GM21723 (cell line): ENCODE measurements around the gene CD7.

Experiments
- ATAC-seq: cut with Tn5 transposase; IDR thresholded peaks from one replicate; pipeline ENCODE4 v1.9.1; 2021; ENCODE audit warnings: mild to moderate bottlenecking, moderate library complexity; ENCODE audit not compliant: unreplicated experiment

The CD7 gene

DNA sequence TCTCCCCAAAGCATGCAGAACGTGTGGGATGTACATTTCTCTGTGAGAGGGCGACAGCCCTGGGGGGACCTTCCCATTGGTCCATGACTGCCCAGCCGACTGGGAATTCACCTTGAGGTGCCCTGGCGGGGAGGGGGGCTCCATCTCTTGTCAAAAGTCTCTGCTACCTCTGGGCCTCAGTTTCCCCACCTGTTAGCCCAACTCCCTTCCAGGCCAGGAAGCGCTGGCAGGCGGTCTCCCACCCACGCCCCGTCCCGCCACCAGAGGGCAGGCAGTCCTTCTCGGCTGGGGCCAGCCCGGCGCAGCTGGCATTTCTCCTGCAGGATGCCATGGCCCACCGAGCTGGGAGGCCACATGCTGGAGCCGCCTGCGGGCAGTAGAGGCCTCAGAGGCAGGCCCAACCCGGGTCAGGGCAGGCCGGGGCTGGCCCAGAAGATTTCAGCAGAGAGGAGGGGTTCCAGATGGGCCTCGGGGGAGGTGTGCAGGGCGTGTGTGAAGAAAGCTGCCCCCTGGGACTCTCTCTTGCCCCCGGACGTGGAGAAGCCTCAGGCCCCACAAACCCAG, 16.6 kb downstream of the CD7 start:
- no peak for ATAC-seq

GRCh38 chr17:82300228-82300627, 17.2 kb downstream of the CD7 start:
- no peak for ATAC-seq

DNA sequence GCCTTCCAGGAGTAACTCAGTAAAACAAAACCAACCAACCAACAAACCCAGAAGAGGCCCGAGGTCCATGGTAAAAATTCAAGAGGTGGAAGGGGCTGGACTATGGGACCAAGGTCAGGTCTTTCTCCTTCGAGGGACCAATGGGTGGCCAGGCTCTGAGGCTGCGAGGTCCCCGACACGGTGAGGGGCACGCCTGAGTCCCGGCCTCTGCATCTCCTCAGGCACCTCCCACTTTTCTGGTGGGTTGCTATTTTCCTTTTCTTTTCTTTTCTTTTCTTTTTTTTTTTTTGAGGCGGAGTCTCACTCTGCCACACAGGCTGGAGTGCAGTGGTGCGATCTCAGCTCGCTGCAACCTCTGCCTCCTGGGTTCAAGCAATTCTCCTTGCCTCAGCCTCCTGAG, 18.0 kb downstream of the CD7 start:
- ATAC-seq = no peak

DNA sequence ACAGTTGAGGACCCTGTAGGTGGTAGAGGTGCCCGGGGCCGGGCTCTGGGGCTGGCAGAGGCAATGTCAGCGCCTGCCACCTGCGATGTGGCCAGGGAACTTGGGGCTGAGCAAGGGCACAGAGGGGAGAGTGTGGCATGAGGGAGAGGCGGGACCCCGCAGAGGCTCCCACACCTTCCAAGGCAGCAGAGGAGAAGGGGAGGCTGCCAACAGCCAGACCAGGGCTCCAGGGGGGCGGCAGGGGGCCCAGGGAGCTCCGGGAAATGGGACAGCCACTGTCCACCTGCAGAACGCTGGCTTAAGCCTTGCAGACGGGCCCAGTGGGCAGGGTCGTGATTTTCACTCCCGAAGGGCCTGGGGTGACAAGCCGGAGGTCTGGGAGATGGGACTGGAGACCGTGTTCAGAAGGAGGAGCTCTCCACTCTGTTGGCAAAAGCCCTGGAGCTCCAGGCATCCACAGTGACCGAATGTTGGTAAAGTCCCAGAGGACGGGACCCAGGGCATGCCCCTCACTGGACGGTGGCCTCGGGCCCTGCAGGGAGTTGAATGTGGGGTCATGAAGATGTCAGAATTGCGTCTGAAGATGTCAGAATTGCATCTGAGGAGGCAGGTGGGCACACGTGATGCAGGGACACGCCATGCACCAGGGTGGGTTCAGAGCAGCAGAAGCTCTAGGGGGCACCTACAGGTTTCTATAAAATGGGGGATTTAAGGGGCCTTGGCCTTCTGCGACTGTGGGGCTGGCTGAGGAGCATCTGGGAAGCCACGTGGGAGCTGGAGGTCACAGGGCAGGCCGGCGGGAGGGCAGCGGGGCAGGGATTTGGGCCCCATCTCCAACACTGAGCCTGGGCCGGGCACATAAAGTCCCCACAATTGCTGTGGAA, 18.6 kb downstream of the CD7 start:
- ATAC-seq = no peak

- ATAC-seq = peak; percentile 56
Observed at GRCh38 chr17:82297714-82298537, 19.5 kb downstream of the CD7 start.

GRCh38 chr17:82297280-82297713, 20.1 kb downstream of the CD7 start:
- peak; percentile 33 for ATAC-seq

DNA sequence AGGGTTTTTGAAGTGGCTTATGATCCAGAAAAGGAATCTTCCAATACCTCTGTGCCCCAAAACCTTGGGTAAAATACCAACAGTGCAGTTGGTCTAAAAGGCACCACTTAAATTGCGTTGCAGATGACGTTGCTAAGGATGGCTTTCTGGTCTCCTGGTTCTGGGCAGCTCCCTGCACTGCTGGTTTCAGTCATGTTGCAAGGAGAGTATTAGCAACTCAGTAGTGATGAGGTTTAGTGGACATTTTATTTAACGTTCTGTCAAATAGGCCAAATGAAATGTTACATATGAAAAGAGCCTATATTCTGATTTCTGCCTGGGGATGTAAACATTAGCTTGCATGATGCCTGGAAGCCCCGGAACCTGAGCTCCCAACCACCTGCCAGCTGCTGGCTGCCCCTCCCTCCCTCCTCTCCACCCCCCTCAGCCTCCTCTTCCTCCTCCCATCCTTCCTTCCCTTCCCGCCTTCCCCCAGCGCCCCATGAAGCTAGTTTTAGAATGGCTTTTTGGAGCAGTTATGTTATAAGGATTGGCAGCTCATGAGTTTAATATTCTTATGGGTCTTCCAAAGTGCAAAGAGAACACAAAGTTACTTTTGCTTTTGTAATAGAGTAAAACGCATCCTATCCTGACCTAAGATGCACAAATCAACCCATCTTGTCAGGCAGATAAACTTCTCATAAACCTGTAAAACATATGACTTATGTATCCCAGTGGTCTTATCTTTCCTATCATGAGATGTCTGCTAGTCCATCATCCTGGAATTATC, 20.7 kb downstream of the CD7 start:
- no peak for ATAC-seq

- ATAC-seq = no peak
Observed at GRCh38 chr17:82295472-82295814, 22.0 kb downstream of the CD7 start.

DNA sequence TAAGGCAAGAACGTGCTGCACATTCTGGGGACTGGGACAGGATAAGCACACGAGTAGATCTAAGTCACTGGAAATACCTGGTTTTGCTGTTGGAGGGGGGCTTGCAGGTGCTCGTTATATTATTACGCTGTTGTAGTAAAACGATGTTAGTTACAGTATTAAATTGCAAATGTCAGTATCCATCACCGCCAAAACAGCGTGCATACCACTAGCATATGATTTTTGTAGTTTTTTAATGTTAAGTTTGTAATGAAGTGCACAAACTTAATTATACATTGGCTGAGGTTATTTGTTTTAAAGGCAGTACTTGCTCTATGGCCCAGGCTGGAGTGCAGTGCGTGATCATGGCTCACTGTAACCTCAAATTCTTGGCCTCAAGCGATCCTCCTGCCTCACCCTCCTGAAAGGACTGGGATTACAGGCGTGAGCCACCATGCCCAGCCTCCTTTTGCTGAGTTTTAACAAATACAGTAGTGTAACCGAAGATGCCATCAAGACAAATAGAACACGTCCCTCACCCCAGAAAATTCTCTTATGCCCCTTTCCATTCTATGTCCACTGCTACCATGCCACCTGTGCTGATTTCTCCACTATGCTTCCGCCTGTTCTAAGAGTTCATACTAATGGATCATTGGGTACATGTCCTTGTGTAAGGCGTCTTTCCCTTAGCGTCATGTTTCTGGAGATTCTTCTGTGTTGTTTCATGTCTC, 23.2 kb downstream of the CD7 start:
- ATAC-seq = no peak

GRCh38 chr17:82292251-82293154, 24.9 kb downstream of the CD7 start:
- ATAC-seq = peak; percentile 92

DNA sequence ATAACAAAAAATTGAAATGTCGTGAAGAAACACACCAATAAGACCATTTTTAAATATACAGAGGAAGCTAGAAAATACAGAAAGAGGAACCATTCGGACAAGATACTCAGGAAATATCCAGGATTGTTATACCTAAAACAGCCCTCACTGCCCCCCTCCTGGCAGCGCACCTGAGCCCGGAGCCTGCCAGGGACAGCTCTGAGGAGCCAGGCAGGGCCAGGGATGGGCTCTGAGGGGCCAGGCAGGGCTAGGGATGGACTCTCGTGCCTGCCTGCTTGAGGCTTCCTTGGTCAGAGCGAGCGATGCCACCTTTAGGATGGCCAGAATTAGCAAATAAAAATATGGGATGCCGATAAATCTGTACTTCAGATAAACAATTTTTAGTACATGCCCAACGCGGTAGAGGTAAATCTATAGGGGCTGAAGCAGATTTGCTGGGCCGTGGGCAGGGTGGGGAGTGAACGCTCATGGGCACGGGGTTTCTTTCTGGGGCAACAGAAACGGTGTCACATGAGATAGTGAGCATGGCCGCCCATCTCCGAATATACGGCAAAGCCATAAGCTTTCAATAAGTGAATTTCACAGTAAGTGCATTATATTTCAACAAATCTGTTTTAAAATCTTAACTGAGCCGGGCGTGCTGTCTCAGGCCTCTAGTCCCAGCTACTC, 25.7 kb downstream of the CD7 start:
- ATAC-seq = no peak

DNA sequence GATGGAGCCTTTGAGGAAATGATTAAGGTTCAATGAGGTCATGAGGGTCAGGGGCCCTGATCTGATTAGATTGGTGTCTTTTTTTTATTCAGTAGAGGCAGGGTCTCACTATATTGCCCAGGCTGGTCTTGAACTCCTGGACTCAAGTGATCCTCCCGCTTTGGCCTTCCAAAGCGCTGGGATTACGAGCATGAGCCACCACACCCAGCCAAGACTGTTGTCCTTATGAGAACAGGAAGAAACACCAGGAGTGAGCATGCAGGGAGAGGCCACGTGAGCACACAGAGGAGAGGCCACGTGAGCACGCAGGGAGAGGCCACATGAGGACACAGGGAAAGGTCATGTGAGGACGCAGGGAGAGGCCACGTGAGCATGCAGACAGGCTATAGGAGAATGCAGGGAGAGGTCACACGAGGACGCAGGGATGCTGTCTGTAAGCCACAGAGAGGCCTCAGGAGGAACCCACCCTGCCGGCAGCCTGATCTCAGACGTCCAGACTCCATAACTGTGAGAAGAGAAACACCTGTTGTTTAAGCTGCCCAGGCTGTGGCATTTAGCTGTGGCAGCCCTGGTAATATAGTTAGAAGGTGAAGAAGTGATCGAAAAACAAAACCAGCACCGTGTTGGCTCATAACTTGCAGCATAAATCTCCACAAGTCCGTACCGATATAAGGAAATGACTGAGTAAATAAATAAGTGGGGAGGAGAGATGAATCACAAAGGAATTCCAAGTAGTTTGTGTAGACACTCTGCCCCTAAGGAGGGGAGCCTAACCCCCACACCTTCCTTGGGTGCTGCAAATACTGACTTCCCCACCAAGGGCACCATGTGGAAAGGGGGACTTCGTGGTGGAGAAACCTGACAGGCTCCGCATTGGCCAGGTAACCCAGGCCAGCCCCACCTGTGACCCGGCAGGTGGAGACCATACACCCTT, 29.3 kb downstream of the CD7 start:
- no peak for ATAC-seq

DNA sequence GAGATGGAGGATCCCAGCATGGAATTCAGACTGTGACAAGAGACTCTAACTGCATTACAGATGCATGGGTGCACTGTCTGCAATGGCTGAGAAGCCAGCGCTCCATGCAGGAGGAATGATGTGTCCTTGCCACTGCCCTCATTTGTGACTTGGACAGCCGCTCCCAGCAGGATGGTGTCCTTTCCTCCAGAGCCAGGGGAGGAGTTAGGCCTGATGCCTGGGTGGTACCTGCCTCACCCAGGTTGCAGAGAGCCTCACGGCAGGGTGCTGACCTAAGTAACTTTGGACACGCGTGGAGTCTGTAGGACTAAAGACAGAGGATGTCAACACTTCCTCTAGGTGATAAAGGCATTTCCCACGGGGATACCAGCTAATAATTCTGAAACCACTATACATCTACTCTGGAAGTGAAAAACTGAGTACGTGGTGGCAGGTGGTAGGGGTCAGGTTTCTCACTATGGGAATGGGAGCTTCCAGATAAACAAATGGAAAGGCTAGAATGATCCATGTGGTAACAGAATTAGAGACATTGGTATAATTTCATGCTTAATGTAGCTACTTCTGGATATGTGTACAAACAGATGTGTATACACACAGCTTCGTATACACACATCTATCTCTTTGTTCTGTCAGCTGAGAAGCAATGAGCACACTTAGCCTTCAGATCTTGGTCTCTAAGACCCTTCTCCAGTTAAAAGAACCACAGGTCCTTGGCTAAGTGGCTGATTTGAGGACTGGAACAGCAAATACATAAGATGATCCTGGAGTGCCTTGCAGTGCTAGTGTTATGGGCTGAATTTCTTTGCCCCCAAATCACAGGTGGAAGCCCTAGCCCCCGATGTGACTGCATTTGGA, 30.2 kb downstream of the CD7 start:
- ATAC-seq = no peak

- ATAC-seq = no peak
Observed at GRCh38 chr17:82285141-82285540, 32.3 kb downstream of the CD7 start.

DNA sequence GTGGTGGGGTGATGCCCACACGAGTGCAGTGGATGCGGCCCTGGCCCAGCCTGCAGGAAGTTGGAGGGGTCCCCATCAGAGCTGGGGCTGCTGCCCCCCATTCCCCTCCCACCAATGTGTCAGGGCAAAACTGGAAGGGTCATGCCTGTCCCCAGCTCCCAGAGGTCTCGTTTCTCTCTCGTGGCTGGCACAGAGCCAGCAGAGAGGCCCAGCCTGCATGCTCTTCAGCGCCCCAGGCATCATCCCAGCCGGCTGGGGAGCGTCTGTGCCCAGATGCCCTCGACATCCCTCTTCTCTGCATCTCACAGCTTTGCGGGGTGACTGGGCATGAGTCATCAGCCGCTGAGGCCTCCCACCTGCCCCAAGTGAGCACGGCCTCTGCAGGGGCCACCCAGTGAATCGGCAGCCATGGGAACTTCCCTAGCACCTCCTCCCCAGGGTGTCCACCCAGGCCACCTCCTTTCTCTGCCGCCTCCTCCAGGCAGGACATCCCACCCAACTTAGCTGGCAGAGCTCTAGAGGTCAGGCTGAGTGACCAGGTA, 34.1 kb downstream of the CD7 start:
- ATAC-seq = no peak
